ENCODE measurements around the gene LANCL2.
"Not testable (repeated sequence)": the region's sequence is repeated elsewhere in the genome, so short reads cannot be mapped to it uniquely, and the experiment has no call there.

Gene LANCL2

DNA sequence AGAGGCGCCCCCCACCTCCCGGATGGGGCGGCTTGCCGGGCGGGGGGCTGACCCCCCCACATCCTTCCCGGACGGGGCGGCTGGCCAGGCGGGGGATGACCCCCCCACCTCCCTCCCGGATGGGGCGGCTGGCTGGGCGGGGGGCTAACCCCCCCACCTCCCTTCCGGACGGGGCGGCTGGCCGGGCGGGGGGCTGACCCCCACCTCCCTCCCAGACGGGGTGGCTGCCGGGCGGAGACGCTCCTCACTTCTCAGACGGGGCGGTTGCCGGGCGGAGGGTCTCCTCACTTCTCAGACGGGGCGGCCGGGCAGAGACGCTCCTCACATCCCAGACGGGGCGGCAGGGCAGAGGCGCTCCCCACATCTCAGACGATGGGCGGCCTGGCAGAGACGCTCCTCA lies 37.4 kb downstream of the LANCL2 start:
- not testable (repeated sequence) for DNase-seq (ENCODE audit: low read depth in 2 of 2)

DNA sequence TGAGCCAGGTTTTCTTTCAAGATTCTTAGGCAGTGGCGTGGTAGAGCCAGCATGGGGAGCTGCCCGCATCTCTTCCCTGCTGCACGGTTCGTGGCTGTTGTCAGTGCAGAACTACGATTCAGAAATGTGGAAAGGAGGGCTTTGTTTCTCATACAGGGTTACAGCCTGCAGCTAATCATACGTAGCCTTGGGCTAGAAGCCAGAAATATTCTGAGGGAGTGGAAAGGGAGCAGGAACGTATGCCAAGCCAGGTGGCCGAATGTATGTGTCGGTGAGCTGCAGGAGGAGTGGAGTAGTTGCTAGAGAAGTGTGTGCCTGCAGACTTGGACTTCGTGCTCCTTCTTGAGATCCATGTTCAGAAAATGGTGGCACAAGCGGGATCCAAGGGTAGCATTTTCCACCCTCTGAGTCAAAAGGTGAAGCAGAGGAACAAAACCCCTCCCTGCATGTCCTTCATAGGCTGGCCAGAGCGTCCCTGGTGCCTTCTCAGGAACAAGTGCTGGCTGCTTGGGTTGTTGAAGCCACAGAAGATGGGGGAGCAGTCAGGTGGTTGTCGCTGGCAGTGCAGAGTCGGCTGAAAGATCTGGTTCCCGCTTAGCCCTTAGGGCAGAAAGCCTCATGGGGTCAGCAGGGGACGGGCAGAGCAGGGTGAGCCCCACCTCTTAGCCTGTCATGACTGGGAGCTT lies 40.9 kb downstream of the LANCL2 start:
- DNase-seq (ENCODE audit: low read depth in 2 of 2): no peak

DNA sequence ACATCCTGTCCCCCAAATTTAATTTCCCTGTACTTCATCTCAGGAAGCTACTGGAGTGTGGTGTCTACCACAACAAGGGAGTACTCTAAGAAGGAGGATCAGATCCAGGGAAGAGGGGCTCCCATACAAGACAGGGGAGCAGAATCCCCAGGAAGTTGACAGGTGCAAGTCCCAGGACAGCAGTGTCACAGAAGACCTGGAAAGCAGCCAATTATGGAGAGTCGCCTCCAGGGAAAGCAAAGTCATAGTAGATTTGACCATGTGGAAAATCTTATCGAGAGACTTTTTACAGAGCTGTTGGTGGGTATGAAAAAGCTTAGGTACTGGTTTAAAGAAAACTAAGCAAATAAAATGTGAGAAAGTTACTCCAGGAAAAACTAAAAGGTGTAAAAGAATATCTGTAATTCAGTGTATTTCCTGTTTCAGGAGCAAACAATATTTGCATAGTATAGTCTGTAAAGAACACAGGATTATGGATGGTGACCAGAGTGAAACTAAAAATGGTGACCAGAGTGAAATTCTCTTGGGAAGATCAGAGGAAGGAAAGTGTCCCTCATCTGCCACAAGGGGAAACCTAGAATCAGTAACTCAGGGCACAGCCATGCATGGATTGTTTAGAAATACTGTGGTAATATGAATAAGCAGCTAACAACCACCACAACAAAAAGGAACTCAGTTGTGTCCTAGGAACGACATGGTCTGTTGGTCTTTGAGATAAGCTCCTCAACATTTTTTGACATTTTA lies 44.5 kb downstream of the LANCL2 start:
- no peak for DNase-seq (ENCODE audit: low read depth in 2 of 2)

DNA sequence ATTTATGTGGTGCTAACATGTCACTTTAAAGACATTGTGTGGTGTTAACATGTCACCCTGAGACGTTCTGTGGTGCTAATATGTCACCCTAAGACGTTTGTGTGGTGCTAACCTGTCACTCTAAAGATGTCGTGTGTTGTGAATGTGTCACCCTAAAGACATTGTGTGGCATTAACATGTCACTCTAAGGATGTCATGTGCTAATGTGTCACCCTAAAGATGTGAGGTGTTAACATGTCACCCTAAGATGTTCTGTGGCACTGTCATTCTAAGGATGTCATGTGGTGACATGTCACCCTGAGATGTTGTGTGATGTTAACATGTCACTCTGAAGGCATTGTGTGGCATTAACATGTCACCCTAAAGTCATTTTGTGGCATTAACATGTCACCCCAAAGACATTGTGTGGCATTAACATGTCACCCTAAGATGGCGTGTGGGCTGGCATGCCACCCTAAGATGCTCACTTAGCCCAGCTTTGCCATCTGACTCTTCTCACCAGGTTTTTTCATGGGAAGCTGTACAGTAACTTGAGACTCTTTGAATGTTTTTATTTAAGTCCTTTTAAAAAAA lies 45.6 kb downstream of the LANCL2 start:
- DNase-seq (ENCODE audit: low read depth in 2 of 2): no peak

DNA sequence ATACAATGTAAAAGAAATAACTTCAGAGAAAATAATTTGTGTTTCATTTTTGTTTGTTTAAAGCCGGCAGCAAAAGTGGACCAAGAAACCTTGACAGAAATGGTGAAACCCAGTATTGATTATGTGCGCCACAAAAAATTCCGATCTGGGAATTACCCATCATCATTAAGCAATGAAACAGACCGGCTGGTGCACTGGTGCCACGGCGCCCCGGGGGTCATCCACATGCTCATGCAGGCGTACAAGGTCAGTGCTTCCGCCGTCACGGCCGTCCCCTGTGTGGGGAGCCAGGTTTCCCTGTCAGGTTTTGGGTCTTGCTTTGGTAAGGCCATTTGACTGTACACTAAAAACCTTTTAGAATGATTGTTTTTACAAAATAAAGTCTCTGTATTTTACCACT lies 46.7 kb downstream of the LANCL2 start:
- no peak for DNase-seq (ENCODE audit: low read depth in 2 of 2)

DNA sequence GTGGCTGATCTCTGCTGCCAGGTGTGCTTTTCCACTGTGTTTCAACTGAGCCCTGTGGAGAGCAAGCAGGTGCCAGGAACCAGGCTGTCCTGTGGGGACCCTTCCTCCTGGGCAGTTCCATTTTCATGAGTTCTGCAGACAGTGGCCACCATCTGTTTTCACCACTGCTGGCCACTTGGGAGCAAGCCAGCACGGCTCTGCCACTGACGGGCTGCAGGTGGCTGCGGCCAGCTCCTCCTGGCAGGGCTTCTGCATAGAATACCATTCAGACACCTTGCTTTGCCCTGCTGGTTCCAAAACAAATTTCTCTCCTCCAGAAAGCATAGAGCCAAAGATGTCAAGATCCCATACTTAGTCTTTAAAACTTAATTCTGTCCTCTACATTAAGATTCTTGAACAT lies 48.3 kb downstream of the LANCL2 start:
- DNase-seq (ENCODE audit: low read depth in 2 of 2): no peak

DNA sequence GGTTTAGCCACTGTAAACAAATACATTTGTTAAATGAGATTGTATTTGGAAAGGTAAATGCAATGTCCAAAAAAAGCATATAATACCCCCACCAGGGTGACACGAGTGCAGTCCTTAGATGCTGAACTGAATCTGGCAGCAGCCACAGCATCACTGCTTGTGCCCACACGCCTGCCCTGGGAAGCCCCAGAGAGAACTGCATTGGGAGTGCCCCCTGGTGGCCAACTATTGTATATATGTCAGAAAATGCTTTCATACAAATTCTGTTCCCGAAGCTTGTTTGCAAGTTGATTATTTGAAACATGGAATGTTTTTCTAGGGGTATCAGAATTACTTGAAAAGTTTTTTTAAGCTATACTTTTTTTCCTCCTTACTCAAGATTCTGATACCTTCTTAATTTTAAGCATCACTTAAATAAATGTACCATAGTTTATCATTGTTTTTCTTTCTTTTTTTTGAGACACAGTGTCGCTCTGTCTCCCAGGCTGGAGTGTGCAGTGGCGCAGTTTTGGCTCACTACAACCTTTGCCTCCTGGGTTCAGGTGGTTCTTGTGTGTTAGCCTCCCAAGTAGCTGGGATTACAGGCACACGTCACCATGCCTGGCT lies 50.1 kb downstream of the LANCL2 start:
- peak; percentile 66 to 72 for DNase-seq (ENCODE audit: low read depth in 2 of 2)

DNA sequence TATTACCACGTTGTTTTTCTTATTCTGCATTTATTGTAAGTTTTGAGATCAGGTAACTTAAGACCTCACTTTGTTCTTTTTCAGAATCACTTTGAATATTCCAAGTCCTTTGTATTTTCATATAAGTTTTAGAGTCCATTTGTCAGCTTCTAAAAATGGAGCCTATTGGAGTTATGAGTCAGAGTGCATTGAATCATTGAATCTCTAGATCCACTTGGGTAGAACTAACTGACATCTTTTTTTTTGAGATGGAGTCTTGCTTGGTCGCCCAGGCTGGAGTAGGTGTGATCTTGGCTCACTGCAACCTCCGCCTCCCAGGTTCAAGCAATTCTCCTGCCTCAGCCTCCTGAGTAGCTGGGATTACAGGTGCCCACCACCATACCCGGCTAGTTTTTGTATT lies 52.3 kb downstream of the LANCL2 start:
- DNase-seq (ENCODE audit: low read depth in 2 of 2): not testable (repeated sequence)

DNA sequence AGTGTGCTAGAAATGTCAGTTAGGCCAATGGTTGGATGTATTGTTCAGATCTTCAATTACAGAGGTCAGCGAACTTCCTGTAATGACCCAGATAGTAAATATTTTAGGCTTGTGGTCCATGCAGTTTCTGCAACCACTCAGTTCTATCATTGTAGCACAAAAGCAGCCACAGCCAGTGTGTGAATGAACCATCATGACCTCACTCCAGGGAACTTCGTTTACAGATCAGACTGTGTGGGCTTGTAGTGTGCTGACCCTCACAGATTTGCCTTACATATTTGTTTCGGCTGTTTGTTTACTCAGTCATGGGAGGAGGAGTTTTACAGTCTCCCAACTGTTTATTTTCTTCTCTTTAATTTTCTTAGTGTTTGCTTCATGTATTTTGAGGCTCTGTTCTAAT lies 55.4 kb downstream of the LANCL2 start:
- no peak for DNase-seq (ENCODE audit: low read depth in 2 of 2)

DNA sequence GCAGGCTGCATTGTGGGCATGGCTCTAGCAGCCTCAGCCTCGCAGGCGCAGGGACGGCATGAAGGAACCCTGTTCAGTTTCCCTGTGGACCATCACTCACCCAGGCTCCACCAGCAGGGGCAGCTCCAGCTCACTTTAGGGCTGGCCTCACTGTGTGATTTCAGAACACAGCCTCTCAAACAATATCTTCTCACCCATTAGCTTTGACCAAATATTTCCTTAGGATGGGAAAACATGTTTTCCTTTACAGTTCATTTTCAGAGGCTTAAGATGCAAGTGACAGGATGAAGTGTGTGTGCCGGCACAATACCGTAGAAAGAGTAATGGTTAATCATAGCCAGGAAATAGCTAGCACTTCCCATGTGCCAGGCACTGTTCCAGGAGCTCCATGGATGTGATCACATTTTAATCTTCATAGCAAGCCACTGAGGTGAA lies 58.2 kb downstream of the LANCL2 start:
- no peak for DNase-seq (ENCODE audit: low read depth in 2 of 2)

DNA sequence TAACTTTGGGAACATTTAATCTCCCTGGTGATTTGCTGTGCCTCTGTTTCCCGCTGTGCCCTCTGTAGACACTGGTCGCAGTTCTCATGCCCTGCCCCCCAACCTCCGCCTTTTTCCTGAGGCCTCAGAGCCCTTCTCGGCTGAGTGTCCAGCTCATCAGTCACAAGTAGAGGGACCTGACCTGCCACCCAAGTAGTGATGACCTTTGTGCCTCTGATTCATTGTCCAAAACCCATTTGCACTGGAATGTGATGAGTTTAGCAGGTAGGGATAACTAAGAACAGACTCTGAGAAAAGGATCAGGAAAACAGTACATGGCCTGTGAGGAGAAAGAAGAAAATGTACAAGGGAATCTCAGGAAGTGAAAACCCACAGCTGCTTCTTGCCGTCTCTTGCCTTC lies 58.8 kb downstream of the LANCL2 start:
- DNase-seq (ENCODE audit: low read depth in 2 of 2): no peak

DNA sequence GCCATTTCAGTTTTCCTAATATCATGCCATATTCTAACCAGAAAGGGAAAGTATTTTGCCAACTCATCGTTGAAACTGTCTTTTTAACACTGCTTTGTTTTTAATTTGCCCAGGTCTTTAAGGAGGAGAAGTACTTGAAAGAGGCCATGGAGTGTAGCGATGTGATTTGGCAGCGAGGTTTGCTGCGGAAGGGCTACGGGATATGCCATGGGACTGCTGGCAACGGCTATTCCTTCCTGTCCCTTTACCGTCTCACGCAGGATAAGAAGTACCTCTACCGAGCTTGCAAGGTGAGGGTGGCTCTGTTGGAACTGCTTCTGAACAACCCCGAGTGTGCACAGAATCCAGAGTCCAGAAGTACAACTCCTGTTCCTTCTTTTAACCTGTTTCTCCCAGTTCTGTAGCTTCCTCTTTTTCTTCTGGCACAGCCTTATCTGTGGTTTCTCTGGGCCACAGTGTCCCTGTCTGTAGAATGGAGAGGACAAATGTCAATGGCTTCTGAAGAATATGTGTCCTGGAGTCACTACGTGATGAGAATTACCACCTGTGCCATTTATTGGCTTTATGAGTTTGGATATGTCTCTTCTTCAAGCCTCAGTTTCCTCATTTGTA lies 60.1 kb downstream of the LANCL2 start:
- no peak for DNase-seq (ENCODE audit: low read depth in 2 of 2)

DNA sequence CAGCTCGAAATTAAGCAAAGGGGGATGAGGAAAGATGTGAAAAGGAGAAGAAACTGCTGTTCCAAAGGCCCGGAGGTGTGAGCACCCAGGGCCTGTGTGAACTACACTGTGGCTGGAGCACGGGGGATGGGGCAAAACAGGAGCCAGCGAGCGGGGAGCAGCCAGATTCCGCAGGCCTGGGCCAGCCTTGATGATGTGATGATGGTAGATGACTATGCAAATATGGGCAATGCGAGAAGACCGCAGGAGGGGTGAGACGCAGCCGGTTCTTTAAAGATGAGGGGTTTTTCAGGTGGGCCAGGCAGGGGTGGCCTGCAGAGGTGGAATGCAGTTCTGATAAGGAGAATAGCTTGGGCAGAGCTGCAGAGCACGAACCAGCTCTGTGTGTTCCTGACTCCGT lies 61.5 kb downstream of the LANCL2 start:
- DNase-seq (ENCODE audit: low read depth in 2 of 2): no peak

DNA sequence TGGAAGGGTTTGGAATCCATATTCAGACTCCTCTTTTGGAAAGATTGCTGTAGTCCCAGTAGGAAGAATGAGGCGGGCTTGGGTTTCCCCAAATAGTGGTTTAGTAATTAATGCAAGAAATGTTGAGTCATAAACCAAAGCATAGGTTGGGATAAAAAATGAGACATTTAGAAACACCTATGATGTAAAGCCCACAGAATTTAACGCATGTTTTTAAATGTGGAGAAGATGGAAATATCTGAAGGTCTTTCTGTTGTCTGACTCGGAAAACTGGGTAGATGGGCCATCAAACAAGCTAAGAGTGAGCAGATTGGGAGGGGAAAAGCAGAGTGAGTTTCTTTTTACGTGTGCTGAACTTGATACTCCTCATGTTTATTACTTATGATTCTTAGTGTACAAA lies 62.2 kb downstream of the LANCL2 start:
- DNase-seq (ENCODE audit: low read depth in 2 of 2): no peak

DNA sequence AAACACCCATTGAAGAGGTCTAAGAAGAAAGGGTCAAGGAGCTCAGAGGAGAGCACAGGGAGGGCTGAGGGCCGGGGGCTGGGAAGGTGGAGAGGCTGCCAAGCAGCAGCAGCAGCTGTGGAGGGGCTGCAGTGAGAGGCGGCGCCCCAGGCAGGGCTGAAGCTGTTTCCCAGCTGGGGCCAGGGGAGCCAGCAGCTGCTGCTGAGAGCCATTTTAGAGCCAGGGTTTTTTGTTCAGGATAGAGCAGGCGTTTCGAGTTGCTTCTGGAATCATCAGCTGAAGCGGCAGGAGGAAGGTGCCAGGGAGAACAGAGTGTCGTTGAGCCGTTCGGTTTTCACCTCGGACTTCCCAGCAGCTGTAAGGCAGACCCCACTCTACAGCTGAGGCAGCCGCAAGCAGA lies 62.7 kb downstream of the LANCL2 start:
- DNase-seq (ENCODE audit: low read depth in 2 of 2): no peak

DNA sequence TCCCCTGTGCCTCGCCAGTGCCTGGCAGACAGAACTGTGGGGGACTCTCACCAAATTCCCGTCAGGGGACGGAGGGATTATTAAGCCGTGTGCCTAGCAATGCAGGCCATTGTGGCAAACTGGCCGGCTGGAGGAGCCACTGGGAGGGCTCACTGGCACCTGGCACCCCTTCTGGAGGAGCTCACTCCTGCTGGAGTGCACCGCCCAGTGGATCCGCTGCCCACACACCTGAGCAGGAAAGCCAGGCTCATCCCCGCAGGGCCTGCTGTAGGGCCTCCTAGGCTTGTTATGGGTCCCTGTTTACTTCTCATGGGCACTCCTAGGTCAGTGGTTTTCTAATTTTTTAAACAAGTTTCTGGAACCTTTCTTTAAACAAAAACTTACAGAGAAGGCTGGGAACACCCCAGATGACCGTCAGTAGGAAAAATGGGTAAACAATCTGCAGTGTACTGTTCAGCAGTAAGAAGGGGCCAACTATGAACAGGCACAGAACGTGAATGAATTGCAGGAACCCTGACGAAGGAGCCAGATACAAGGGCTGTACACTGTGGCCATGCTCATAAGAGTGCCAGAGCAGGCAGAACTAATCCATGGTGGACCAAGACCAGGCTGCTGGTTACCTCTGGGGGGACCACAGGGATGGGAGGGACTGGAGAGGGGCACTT lies 64.8 kb downstream of the LANCL2 start:
- no peak for DNase-seq (ENCODE audit: low read depth in 2 of 2)

DNA sequence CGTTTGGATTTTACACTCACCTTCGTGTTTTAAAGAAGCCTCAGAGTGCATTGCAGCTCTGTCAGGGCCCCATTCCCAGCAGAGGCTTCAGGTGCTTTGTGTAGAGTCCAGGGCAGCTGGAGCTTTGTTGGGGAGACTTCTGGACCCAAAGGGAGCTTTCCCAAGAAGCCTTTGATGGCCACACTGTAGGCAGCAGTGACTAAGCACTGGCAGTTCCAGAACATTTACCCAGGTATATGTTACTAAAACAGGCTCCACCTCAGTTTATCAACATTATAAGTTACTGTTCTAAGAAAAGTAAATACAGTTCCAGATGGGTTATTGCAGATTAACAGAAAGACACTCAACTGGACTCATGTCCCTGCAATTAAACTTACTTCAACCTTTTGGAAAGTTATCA lies 66.8 kb downstream of the LANCL2 start:
- DNase-seq (ENCODE audit: low read depth in 2 of 2): no peak

DNA sequence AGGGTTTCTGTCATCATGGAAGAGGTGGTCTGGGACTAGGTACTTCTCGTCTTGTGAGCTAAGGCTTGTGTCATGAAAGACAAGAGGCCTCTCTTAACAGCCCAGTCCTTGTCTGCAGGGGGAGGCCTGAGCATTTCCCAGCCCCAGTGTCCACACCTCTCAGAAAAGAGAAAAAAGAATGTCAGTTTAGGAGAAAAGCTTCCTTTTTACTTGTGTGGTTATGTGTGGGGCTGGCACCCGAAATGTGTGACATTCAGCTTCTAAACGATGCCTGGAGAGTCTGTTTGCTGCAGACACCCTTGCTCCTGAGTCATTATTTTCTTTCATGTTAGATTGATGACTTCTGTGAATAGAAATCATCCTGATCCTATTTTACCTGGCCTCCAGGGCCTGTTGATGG lies 67.4 kb downstream of the LANCL2 start:
- no peak for DNase-seq (ENCODE audit: low read depth in 2 of 2)

DNA sequence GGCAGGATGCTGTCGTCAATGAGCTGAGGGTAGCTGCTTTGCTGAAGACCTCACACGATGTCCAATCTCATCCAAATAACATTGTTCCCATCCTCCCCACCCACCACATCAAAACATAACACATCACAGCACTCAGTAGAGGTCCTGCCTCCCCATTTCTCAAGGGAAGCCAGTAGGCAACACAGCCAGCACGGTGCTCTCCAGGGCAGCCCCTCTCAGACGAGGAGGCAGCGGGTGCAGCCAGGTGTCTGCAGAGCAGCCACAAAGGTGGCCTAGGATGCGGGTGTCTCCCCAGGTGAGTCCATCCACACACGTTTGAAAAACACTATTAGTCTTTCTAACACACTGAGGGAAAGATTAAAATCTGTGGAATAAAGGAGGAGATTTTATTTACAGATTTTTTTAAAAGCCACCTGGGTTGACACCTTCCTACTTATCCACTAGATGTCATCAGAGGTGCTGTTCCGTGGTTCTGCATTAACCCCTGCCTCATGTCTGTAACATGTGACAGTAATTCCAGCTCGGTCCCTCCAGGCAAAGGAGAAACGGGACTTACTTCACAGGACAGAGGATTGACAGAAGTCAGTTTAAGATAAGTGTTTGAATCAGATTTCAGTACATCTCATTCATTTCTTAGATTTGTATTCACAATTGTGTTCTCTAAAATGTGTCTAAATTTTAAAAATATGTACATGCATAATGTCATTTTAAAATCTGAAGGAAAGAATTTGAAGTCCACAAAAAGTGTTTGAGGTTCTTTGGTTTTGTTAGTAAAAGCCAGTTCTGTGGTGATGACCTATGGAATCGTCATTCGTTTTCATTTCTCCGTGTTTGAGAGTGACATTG lies 68.0 kb downstream of the LANCL2 start:
- DNase-seq (ENCODE audit: low read depth in 2 of 2): no peak

DNA sequence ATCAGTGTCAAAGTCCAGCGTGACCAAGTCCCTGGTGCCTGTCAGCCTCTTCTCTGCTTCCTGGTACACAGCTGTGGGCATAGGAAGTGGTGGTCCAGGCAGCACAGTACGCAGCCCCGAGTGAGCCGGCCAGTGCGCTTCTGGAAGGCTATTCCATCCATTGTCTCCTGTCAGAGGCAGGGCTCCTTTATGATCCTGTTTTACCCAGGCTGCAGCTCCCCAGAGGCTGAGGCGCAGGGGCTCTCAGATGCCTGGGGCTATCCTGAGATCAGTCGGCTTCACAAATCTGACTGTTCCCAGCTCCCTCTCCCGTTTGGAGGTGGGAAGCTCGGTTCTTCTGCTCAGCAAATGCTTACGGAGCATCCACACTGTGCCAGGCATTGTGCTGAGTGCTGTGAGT lies 70.3 kb downstream of the LANCL2 start:
- DNase-seq (ENCODE audit: low read depth in 2 of 2): no peak

DNA sequence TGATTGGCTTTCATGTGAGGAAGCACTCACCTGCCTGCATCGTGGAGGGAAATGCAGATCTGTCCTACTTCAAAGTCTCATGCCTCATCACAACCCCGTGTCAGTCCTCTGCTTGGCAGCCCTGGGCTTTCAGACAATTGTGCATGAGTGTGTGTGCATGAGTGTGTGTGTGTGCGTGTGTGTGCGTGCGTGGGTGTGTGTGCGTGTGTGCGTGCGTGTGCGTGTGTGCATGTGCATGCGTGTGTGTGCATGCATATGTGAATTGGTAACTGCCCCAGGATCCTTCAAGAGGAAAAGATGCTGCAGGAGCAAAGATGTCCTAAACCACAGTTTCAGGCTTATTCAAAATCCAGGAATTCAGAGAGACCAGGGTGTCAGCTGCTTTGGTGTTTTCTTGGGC lies 71.3 kb downstream of the LANCL2 start:
- DNase-seq (ENCODE audit: low read depth in 2 of 2): no peak
